Naive thymus-derived CD8-positive, alpha-beta T cell (primary cell): ENCODE measurements around the gene GBE1. TPM values are rescaled to one million over a fixed set of nuclear protein-coding genes. Genes with fewer than 3 reads are reported as not detected.

Source experiments
- ATAC-seq, 2 donors: fragments of 150-1000 bp; cut with Tn5 transposase in 1 of 2; sonication (Bioruptor Pico), chemical (Tn5 transposase) in 1 of 2; 1 replicate in 1 of 2; 2 replicates in 1 of 2; pipeline ENCODE4 v1.10.0; 2021; ENCODE audit warnings: mild to moderate bottlenecking in 2 of 2, moderate library complexity in 2 of 2
- POLR2A ChIA-PET: fragments of 350-600 bp; sonication (Branson Sonifier 250); formaldehyde crosslinking; loops from one replicate; lab custom pipeline; 2021; ENCODE audit warnings: antibody characterized with exemption; lab: Charles Lee
- DNase-seq, 10 donors: peaks; one replicate each; pipeline versions ENCODE4 v3.0.0 to v3.0.0-alpha.2; 2020 to 2022
- H3K27ac Mint-ChIP-seq, 10 donors: one replicate each; pipeline ENCODE4 v1.8.0; 2020 to 2022; ENCODE audit warnings: mild to moderate bottlenecking in 10 of 10, mixed read lengths in 10 of 10, moderate library complexity in 4 of 10, inconsistent platforms in 1 of 10
- H3K27me3 Mint-ChIP-seq, 5 donors: one replicate each; pipeline ENCODE4 v1.8.0; 2021 to 2022; ENCODE audit warnings: mixed read lengths in 5 of 5
- H3K36me3 Mint-ChIP-seq, 3 donors: one replicate each; pipeline ENCODE4 v1.8.0; 2020 to 2022; ENCODE audit warnings: mixed read lengths in 3 of 3, mild to moderate bottlenecking in 2 of 3, inconsistent platforms in 1 of 3
- H3K4me1 Mint-ChIP-seq, 4 donors: one replicate each; pipeline ENCODE4 v1.8.0; 2021 to 2022; ENCODE audit warnings: mixed read lengths in 4 of 4
- H3K4me3 Mint-ChIP-seq, 10 donors: one replicate each; pipeline ENCODE4 v1.8.0; 2020 to 2022; ENCODE audit warnings: mild to moderate bottlenecking in 10 of 10, mixed read lengths in 10 of 10, moderate library complexity in 6 of 10, inconsistent platforms in 1 of 10
- H3K9me3 Mint-ChIP-seq, 9 donors: one replicate each; pipeline ENCODE4 v1.8.0; 2020 to 2022; ENCODE audit warnings: mixed read lengths in 9 of 9, mild to moderate bottlenecking in 3 of 9, inconsistent platforms in 1 of 9, moderate library complexity in 1 of 9
- polyA plus RNA-seq, 3 donors: library from polyadenylated mRNA; unstranded; fragments of 300-500 nt; fragmentation: Illumina TruSeq; gene quantifications; one replicate each; pipeline ENCODE4 v1.2.3, GENCODE V29; 2021
- total RNA-seq, 8 experiments: library from RNA in 2 of 8; stranded (reverse) in 2 of 8; gene quantifications; one replicate each; pipeline ENCODE4 v1.2.3 and lab custom pipeline; 2021 to 2026

Gene GBE1
- total and polyA plus RNA-seq, 5 experiments from 2014 or later: 8.9 to 10.4 (median 9.8) TPM

- ATAC-seq: no peak
- Mint-ChIP-seq H3K27me3 (peaks cover 0 to 9% (median 2%) of the 10 kb centered on the region in 5 donors), H3K27ac (no peak overlapping the region), H3K4me3 (no peak overlapping the region), H3K36me3 (no peaks in the 10 kb centered on the region), H3K9me3 (no peaks in the 10 kb centered on the region), H3K4me1 (no peaks in the 10 kb centered on the region)
- POLR2A ChIA-PET: no interaction called here
- DNase-seq: no peak
Observed at GRCh38 chr3:81462921-81463320, 298.5 kb downstream of the GBE1 start.

GRCh38 chr3:81459733-81460132 lies 301.7 kb downstream of the GBE1 start:
- no peak overlapping the region for H3K4me3 Mint-ChIP-seq
- peaks cover 0 to 9% (median 2%) of the 10 kb centered on the region in 5 donors for H3K27me3 Mint-ChIP-seq
- no peak overlapping the region for H3K27ac Mint-ChIP-seq
- H3K36me3 Mint-ChIP-seq: no peaks in the 10 kb centered on the region
- H3K9me3 Mint-ChIP-seq: peaks cover 0 to 2% (median 0%) of the 10 kb centered on the region in 9 donors
- ATAC-seq: no peak
- POLR2A ChIA-PET: no interaction called here
- no peak for DNase-seq
- H3K4me1 Mint-ChIP-seq: no peaks in the 10 kb centered on the region

GRCh38 chr3:81452418-81452817 lies 309.0 kb downstream of the GBE1 start:
- no peak for ATAC-seq
- POLR2A ChIA-PET: no interaction called here
- H3K4me1 Mint-ChIP-seq: no peaks in the 10 kb centered on the region

GRCh38 chr3:81451611-81452010 lies 309.8 kb downstream of the GBE1 start:
- DNase-seq (no peak), ATAC-seq (no peak)
- no peaks in the 10 kb centered on the region for H3K36me3 Mint-ChIP-seq
- H3K4me3 Mint-ChIP-seq: no peak overlapping the region
- peaks cover 0 to 2% (median 0%) of the 10 kb centered on the region in 9 donors for H3K9me3 Mint-ChIP-seq
- H3K27me3 Mint-ChIP-seq: peaks cover 0 to 8% (median 0%) of the 10 kb centered on the region in 5 donors
- POLR2A ChIA-PET: no interaction called here
- no peak overlapping the region for H3K27ac Mint-ChIP-seq
- H3K4me1 Mint-ChIP-seq: no peaks in the 10 kb centered on the region

More at GRCh38 chr3:81452418-81452817, 309.0 kb downstream of the GBE1 start:
- H3K36me3 Mint-ChIP-seq: no peaks in the 10 kb centered on the region
- H3K27me3 Mint-ChIP-seq: peaks cover 0 to 8% (median 0%) of the 10 kb centered on the region in 5 donors
- no peak for DNase-seq
- H3K9me3 Mint-ChIP-seq: peaks cover 0 to 2% (median 0%) of the 10 kb centered on the region in 9 donors
- H3K4me3 Mint-ChIP-seq: no peak overlapping the region
- H3K27ac Mint-ChIP-seq: no peak overlapping the region

- Mint-ChIP-seq H3K27me3 (peaks cover 0 to 8% (median 0%) of the 10 kb centered on the region in 5 donors), H3K4me1 (no peaks in the 10 kb centered on the region), H3K27ac (no peak overlapping the region), H3K4me3 (no peak overlapping the region), H3K9me3 (peaks cover 0 to 2% (median 0%) of the 10 kb centered on the region in 9 donors), H3K36me3 (no peaks in the 10 kb centered on the region)
- POLR2A ChIA-PET: no interaction called here
- ATAC-seq (no peak), DNase-seq (no peak)
Observed at GRCh38 chr3:81451140-81451539, 310.3 kb downstream of the GBE1 start.

GRCh38 chr3:81446806-81447205 lies 314.6 kb downstream of the GBE1 start:
- Mint-ChIP-seq H3K4me3 (no peak overlapping the region), H3K9me3 (peaks cover 0 to 2% (median 0%) of the 10 kb centered on the region in 9 donors), H3K4me1 (no peaks in the 10 kb centered on the region), H3K36me3 (no peaks in the 10 kb centered on the region), H3K27me3 (peaks cover 0 to 5% (median 0%) of the 10 kb centered on the region in 5 donors), H3K27ac (no peak overlapping the region)
- no peak for DNase-seq
- POLR2A ChIA-PET: no interaction called here
- no peak for ATAC-seq

GRCh38 chr3:81445712-81446111 lies 315.7 kb downstream of the GBE1 start:
- Mint-ChIP-seq H3K27ac (no peak overlapping the region), H3K9me3 (peaks cover 0 to 2% (median 0%) of the 10 kb centered on the region in 9 donors), H3K4me3 (no peak overlapping the region), H3K36me3 (no peaks in the 10 kb centered on the region), H3K4me1 (no peaks in the 10 kb centered on the region), H3K27me3 (peaks cover 0 to 5% (median 0%) of the 10 kb centered on the region in 5 donors)
- ATAC-seq (no peak), DNase-seq (no peak)
- POLR2A ChIA-PET: no interaction called here

GRCh38 chr3:81444817-81445460 lies 316.5 kb downstream of the GBE1 start:
- POLR2A ChIA-PET: no interaction called here
- ATAC-seq: no peak
- Mint-ChIP-seq H3K4me1 (no peaks in the 10 kb centered on the region), H3K27ac (no peak overlapping the region), H3K9me3 (peaks cover 0 to 2% (median 0%) of the 10 kb centered on the region in 9 donors), H3K36me3 (no peaks in the 10 kb centered on the region), H3K4me3 (no peak overlapping the region), H3K27me3 (peaks cover 0 to 5% (median 0%) of the 10 kb centered on the region in 5 donors)
- DNase-seq: no peak

- no peak overlapping the region for H3K27ac Mint-ChIP-seq
- POLR2A ChIA-PET: no interaction called here
- no peaks in the 10 kb centered on the region for H3K4me1 Mint-ChIP-seq
- no peaks in the 10 kb centered on the region for H3K36me3 Mint-ChIP-seq
- DNase-seq (no peak), ATAC-seq (no peak)
- peaks cover 0 to 2% (median 0%) of the 10 kb centered on the region in 5 donors for H3K27me3 Mint-ChIP-seq
- peaks cover 0 to 2% (median 0%) of the 10 kb centered on the region in 9 donors for H3K9me3 Mint-ChIP-seq
- no peak overlapping the region for H3K4me3 Mint-ChIP-seq
Observed at GRCh38 chr3:81443958-81444357, 317.5 kb downstream of the GBE1 start.

- Mint-ChIP-seq H3K4me3 (no peak overlapping the region), H3K9me3 (peaks cover 0 to 4% (median 0%) of the 10 kb centered on the region in 9 donors), H3K27me3 (peaks cover 0 to 2% (median 0%) of the 10 kb centered on the region in 5 donors), H3K27ac (no peak overlapping the region), H3K36me3 (no peaks in the 10 kb centered on the region), H3K4me1 (no peaks in the 10 kb centered on the region)
- ATAC-seq (no peak), DNase-seq (no peak)
- POLR2A ChIA-PET: no interaction called here
Observed at GRCh38 chr3:81443457-81443782, 318.0 kb downstream of the GBE1 start.

GRCh38 chr3:81442758-81443456 lies 318.5 kb downstream of the GBE1 start:
- Mint-ChIP-seq H3K36me3 (no peaks in the 10 kb centered on the region), H3K4me3 (no peak overlapping the region), H3K27ac (no peak overlapping the region), H3K9me3 (peaks cover 0 to 9% (median 0%) of the 10 kb centered on the region in 9 donors), H3K27me3 (peaks cover 0 to 4% (median 0%) of the 10 kb centered on the region in 5 donors), H3K4me1 (no peaks in the 10 kb centered on the region)
- DNase-seq: no peak
- no peak for ATAC-seq
- POLR2A ChIA-PET: no interaction called here

- ATAC-seq: no peak
- POLR2A ChIA-PET: no interaction called here
- H3K27me3 Mint-ChIP-seq: peaks cover 0 to 4% (median 0%) of the 10 kb centered on the region in 5 donors
Observed at GRCh38 chr3:81440661-81441060, 320.8 kb downstream of the GBE1 start.

More at GRCh38 chr3:81440661-81441060, 320.8 kb downstream of the GBE1 start:
- Mint-ChIP-seq H3K4me1 (no peaks in the 10 kb centered on the region), H3K36me3 (no peaks in the 10 kb centered on the region), H3K4me3 (no peak overlapping the region), H3K27ac (no peak overlapping the region), H3K9me3 (peaks cover 0 to 9% (median 0%) of the 10 kb centered on the region in 9 donors)
- no peak for DNase-seq
